ENCODE results near the gene ZNF682. TPM values are rescaled to one million over a fixed set of nuclear protein-coding genes. Genes with fewer than 3 reads are reported as not detected.
A peak's percentile ranks its signal among the peaks of the same experiment; 100 is the strongest.
"Not testable (repeated sequence)": the region's sequence is repeated elsewhere in the genome, so short reads cannot be mapped to it uniquely, and the experiment has no call there.

The ZNF682 gene
- total RNA-seq, 1 donor from 2014 or later = 20.0 TPM

- DNase-seq (ENCODE audit: low spot score in 2 of 2) (no peak), FAIRE-seq (no peak)
These were observed 33.6 kb downstream of the ZNF682 start for GRCh38 chr19:20005741-20006140.

GRCh38 chr19:19997656-19998268, 41.5 kb downstream of the ZNF682 start:
- FAIRE-seq (no peak), DNase-seq (ENCODE audit: low spot score in 2 of 2) (no peak)

GRCh38 chr19:19966862-19967261, 72.4 kb downstream of the ZNF682 start:
- DNase-seq (ENCODE audit: low spot score in 2 of 2) (no peak), FAIRE-seq (no peak)

GRCh38 chr19:19966126-19966525, 73.2 kb downstream of the ZNF682 start:
- not testable (repeated sequence) for DNase-seq (ENCODE audit: low spot score in 2 of 2); FAIRE-seq

- no peak for DNase-seq (ENCODE audit: low spot score in 2 of 2)
- FAIRE-seq = no peak
These were observed 74.9 kb downstream of the ZNF682 start for GRCh38 chr19:19964416-19964815.

GRCh38 chr19:19959151-19959799, 80.0 kb downstream of the ZNF682 start:
- peak; percentile 17 for FAIRE-seq
- DNase-seq (ENCODE audit: low spot score in 2 of 2) = not testable (repeated sequence)

GRCh38 chr19:19957766-19958165, 81.5 kb downstream of the ZNF682 start:
- not testable (repeated sequence) for DNase-seq (ENCODE audit: low spot score in 2 of 2); FAIRE-seq

GRCh38 chr19:19956434-19957075, 82.8 kb downstream of the ZNF682 start:
- FAIRE-seq = no peak
- no peak for DNase-seq (ENCODE audit: low spot score in 2 of 2)

GRCh38 chr19:19955208-19955607, 84.1 kb downstream of the ZNF682 start:
- no peak for FAIRE-seq
- no peak for DNase-seq (ENCODE audit: low spot score in 2 of 2)

Small RNAs within 50 kb of the gene (small RNA-seq; reads per million reads assigned to genes)
- not detected for gene AC006539.3

Other genes with a start within 250 kb of the ZNF682 start
- 57.1 TPM for gene ZNF506, start 217.8 kb downstream of the ZNF682 start, total RNA-seq
- 41.2 TPM for gene ZNF253, start 173.6 kb downstream of the ZNF682 start, total RNA-seq
- 27.3 TPM for gene ZNF93, start 138.6 kb downstream of the ZNF682 start, total RNA-seq
- 2.0 TPM for gene ZNF90, start 38.5 kb upstream of the ZNF682 start, total RNA-seq
- 18.8 TPM for gene ZNF486, start 127.7 kb upstream of the ZNF682 start, total RNA-seq